Right renal pelvis (tissue), 4 donors: ENCODE measurements around the gene PPP1R16B. TPM values are rescaled to one million over a fixed set of nuclear protein-coding genes. Genes with fewer than 3 reads are reported as not detected.
"Not testable (repeated sequence)": the region's sequence is repeated elsewhere in the genome, so short reads cannot be mapped to it uniquely, and the experiment has no call there.

Experiments used
- DNase-seq, 4 donors: peaks; one replicate each; pipeline ENCODE4 v3.0.0-alpha.2; 2013; ENCODE audit warnings: low read depth in 4 of 4, low spot score in 3 of 4, missing footprints in 1 of 4
- polyA plus RNA-seq, 4 donors: library from polyadenylated mRNA; unstranded; fragments of 120-200 nt; gene quantifications; one replicate each; pipeline ENCODE4 v1.2.1, GENCODE V29; 2013; ENCODE audit not compliant: insufficient read length in 4 of 4

The PPP1R16B gene
- polyA plus RNA-seq, 4 donors, result 6.9 to 9.0 (median 8.3) TPM

- DNase-seq, result no peak
Measured at GRCh38 chr20:38957915-38958485, 152.5 kb downstream of the PPP1R16B start.

- DNase-seq, result not testable (repeated sequence)
Measured at GRCh38 chr20:38960187-38960687, 154.7 kb downstream of the PPP1R16B start.

- DNase-seq, result peak in 1 of 4 donors; percentile 7
Measured at GRCh38 chr20:38961530-38962043, 156.1 kb downstream of the PPP1R16B start.

DNA sequence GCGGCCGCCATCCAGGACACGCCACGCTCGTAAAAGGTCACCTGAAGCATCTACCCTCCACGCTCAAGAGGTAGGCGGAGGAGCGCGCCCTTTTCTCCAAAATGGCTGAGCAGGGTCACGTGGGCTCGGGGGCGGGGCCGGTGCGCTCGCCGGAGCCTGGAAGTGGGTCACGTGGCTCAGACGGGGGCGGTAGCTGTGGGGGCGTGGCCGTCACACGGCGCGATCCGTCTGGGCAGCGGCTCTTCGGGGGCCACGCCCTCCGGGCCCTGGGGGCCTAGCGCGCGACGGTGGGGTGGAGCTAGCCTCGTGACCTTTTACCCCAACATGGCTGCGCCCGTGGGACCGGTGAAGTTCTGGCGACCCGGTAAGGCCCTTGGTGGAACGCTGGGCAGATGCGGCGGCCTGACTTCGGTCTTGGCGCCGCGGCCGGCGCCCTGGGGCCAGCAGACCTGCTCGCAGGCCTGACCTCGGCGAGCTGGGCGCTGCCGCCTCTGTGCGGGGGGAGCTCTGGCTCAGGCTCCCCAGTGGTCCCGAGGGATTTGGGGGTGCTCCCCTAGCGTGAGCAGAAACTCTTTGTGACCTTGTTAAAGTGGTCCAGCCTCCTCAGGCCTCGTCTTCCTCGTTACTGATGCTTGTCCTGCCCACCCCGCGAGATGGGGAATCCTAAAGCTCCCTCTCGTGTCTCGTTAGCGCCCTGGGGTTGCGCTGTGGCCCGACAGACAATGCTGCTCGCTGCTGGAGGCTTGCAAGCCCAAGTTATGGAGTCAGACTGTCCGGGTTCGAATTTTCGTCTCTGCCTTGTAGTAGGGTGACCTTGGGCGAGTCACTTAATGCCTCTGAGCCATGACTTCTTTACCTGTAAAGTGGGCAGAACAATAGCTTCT lies 156.8 kb downstream of the PPP1R16B start, which contains the start of gene DHX35:
TSS of gene DHX35 (plus strand) at position 301 of the 884 bp plus-strand sequence. CDS start at position 325, 24 bp downstream.
- DNase-seq, result peak; percentile 94 to 98 (median 96)

GRCh38 chr20:38962928-38963401 lies 157.5 kb downstream of the PPP1R16B start:
- DNase-seq, result no peak

DNA sequence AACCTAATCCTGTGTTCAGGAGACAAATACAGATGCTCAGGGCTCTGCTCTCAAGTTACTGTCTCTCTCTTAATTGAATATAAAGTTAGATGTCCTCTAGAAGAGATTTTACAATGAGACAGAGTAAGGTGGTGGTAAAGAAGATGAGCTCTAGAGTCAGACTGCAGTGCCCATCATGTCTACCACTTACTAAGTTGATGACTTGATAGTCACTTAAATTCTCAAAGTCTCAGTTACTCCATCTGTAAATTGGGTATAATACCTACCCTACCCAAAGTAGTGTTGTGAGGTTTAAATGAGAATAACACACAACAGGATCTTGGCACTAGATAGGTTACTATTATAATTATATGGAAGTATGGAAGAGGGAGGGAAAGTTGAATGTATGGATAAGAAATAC lies 158.2 kb downstream of the PPP1R16B start:
- DNase-seq, result no peak

- no peak for DNase-seq
Measured at GRCh38 chr20:38965264-38965663, 159.8 kb downstream of the PPP1R16B start.

DNA sequence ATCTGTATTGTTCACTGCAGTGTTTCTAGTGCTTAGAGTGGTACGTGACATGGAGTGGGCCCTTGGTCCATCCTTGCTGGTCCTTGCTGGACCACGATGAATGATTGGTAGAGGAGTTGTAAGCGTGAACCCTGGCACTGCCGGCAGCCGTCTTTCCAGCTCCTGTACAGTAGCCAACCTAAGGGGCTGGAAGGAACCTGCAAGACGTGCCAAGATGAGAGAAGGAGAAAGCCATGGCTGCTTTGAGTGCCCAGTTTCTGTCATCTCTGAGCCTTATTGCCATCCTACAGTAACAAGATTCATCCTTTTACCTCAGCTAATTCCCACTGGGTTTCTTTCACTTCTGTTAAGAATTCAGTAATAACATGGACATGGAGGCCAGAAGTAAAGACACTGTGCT lies 162.6 kb downstream of the PPP1R16B start:
- DNase-seq, result no peak

DNA sequence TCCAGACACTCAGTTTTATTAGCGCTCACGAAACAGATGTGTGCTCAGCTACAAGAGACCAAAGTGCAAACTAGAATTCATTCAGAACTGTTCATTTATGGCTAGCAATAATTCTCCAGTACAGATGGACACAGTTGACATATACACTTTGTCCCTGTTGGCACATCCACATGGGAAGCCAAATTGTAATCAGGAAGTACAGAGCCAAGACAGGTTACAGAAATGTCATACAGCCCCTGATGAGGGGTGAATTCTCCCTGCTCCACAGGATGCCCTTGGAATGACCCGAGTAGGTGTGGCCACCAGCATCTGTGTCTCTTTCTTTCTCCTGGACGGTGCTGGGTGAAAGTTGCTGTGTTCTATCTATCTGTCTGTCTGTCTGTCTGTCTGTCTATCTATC lies 164.2 kb downstream of the PPP1R16B start:
- no peak for DNase-seq

DNA sequence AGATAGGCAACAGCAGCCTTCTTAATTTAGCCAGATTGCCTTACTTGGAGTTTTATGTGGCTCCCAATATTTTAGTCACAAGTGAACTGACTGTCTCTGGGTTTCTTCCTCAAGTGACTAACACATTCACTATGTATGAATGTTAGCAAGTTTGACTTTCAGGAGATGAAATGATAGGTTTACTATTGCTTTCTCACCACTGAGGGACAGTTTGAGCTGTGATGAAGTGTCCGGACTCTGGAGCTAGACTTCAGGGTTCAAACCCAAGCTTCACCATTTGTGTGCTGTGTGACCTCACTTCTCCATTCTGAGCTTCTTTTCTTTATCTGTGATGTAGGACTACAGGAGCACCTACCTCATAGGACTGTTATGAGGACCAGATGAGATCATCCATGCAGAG lies 164.8 kb downstream of the PPP1R16B start:
- DNase-seq, result no peak

Other genes starting within 250 kb of the PPP1R16B start
- gene ADIG, start 224.5 kb upstream of the PPP1R16B start, polyA plus RNA-seq, result not detected
- gene ARHGAP40, start 203.9 kb upstream of the PPP1R16B start, polyA plus RNA-seq, result 1 to 10 TPM in 2 of 4 donors, under 1 TPM in 2; 0.45 to 2.4 (median 1.1) TPM
- 1 to 10 TPM; 1.4 to 2.1 (median 1.7) TPM for gene SLC32A1, start 81.2 kb upstream of the PPP1R16B start, polyA plus RNA-seq
- gene ACTR5, start 57.2 kb upstream of the PPP1R16B start, polyA plus RNA-seq, result 10 to 100 TPM in 1 of 4 donors, 1 to 10 TPM in 3; 8.9 to 10.5 (median 9.9) TPM
- gene FAM83D, start 120.7 kb downstream of the PPP1R16B start, polyA plus RNA-seq, result 10 to 100 TPM; 13.0 to 14.6 (median 14.4) TPM
- 10 to 100 TPM; 13.8 to 16.9 (median 15.2) TPM for gene DHX35, start 156.6 kb downstream of the PPP1R16B start, polyA plus RNA-seq